ENCODE results near the gene FZR1. TPM values are rescaled to one million over a fixed set of nuclear protein-coding genes. Genes with fewer than 3 reads are reported as not detected.

The FZR1 gene
- total RNA-seq, 1 experiment from 2014 or later = 51.4 TPM

- no peaks in the 10 kb centered on the region for H3K4me1 ChIP-seq (ENCODE audit: insufficient read depth, low read length)
- H2AK5ac ChIP-seq (ENCODE audit: insufficient read length, low read length) = no peak overlapping the region
- no peak overlapping the region for H2BK12ac ChIP-seq (ENCODE audit: insufficient read length, low read depth, low read length)
- no CpG with 5 or more reads among the region's 36 CpGs for WGBS (ENCODE audit: extremely low coverage, insufficient read length, low lambda C conversion rate)
- Mint-ChIP-seq H3K9me3 (no peaks in the 10 kb centered on the region), H3K27me3 (ENCODE audit: low read depth) (no peaks in the 10 kb centered on the region), H3K4me3 (no peak overlapping the region), H3K4me1 (peaks cover 2 to 3% of the 10 kb centered on the region in 2 experiments; a peak in 1 of 4 replicates), H3K27ac (no peak overlapping the region), H3K36me3 (ENCODE audit: insufficient read depth in 1 of 3, low read depth in 3 of 3) (peaks cover 4 to 13% (median 12%) of the 10 kb centered on the region in 3 experiments; a peak in 6 of 7 replicates)
- no peak overlapping the region for H3T11ph ChIP-seq (ENCODE audit: low read length)
- H2BK120ac ChIP-seq (ENCODE audit: low read depth, low read length, poor library complexity, severe bottlenecking) = no peak overlapping the region
- no peaks in the 10 kb centered on the region for H3K23me2 ChIP-seq (ENCODE audit: insufficient read length, low read depth, low read length, poor library complexity, severe bottlenecking)
- no peak for DNase-seq
- TF ChIP-seq CTCF (conservative IDR thresholded peaks at IDR 0.05) = no peak
- H3K56ac ChIP-seq (ENCODE audit: insufficient read length, low read depth, low read length) = no peak overlapping the region
- H3K18ac ChIP-seq (ENCODE audit: insufficient read length, low read depth, low read length) = no peak overlapping the region
- H3K23ac ChIP-seq (ENCODE audit: insufficient read length, low read depth, low read length) = no peak overlapping the region
- H3K9me3 ChIP-seq (ENCODE audit: control insufficient read depth, low read depth, low read length) = no peaks in the 10 kb centered on the region
- H3K79me2 ChIP-seq (ENCODE audit: insufficient read depth, low read length) = no peaks in the 10 kb centered on the region
- H4K5ac ChIP-seq (ENCODE audit: insufficient read length, low read depth, low read length) = no peak overlapping the region
- no peak overlapping the region for H3K4ac ChIP-seq (ENCODE audit: low read depth, low read length)
- H3K4me2 ChIP-seq (ENCODE audit: insufficient read depth, insufficient read length, low read length) = no peak overlapping the region
- H2BK20ac ChIP-seq (ENCODE audit: low read depth, low read length, poor library complexity, severe bottlenecking) = no peak overlapping the region
- H3K27ac ChIP-seq (ENCODE audit: insufficient read length, low read depth, low read length) = no peak overlapping the region
- no peak overlapping the region for H2AFZ ChIP-seq (ENCODE audit: low read length)
- no peak overlapping the region for H3K14ac ChIP-seq (ENCODE audit: insufficient read depth, low read length)
- H4K91ac ChIP-seq (ENCODE audit: insufficient read length, low read depth, low read length) = no peak overlapping the region
- H4K8ac ChIP-seq (replicated peaks; ENCODE audit: insufficient read length, low read depth, low read length) = no peak overlapping the region
- H3K9ac ChIP-seq (ENCODE audit: extremely low read depth, insufficient read length, low read length) = no peak overlapping the region
- H3K27me3 ChIP-seq (ENCODE audit: insufficient read depth, low read length) = no peaks in the 10 kb centered on the region
- H2BK5ac ChIP-seq (ENCODE audit: insufficient read length, low read length) = no peak overlapping the region
- H2BK15ac ChIP-seq (ENCODE audit: low read depth, low read length) = no peak overlapping the region
- no peaks in the 10 kb centered on the region for H3K79me1 ChIP-seq (ENCODE audit: insufficient read depth, low read depth, low read length, poor library complexity, severe bottlenecking)
- no peaks in the 10 kb centered on the region for H4K20me1 ChIP-seq (ENCODE audit: control insufficient read depth, insufficient read depth, insufficient read length)
Measured at GRCh38 chr19:3547767-3548282, 41.7 kb downstream of the FZR1 start.

All from H9 (cell line).